ENCODE results near the gene FRMPD4. TPM values are rescaled to one million over a fixed set of nuclear protein-coding genes. Genes with fewer than 3 reads are reported as not detected.

Gene FRMPD4
- total and polyA plus RNA-seq, 2 experiments from 2014 or later: 0.19 to 0.80 TPM

GRCh38 chrX:12339921-12340320 lies 201.6 kb downstream of the FRMPD4 start:
- TF ChIP-seq JUNB (IDR thresholded peaks at IDR 0.05; ENCODE audit: unreplicated experiment): no peak
- TF ChIP-seq REST (IDR thresholded peaks at IDR 0.05; ENCODE audit: unreplicated experiment): no peak
- TF ChIP-seq EZH2 (IDR thresholded peaks at IDR 0.05; ENCODE audit: low read depth, unreplicated experiment): no peak
- TF ChIP-seq ZNF114 (CRISPR knock-in tag; IDR thresholded peaks at IDR 0.05): no peak
- no peak for TF ChIP-seq POLR2AphosphoS5 (IDR thresholded peaks at IDR 0.05; ENCODE audit: low read depth)
- no peak for TF ChIP-seq CTCF (conservative IDR thresholded peaks at IDR 0.05; ENCODE audit: low read depth in 2 of 2)
- TF ChIP-seq EZH2phosphoT487 (IDR thresholded peaks at IDR 0.05; ENCODE audit: unreplicated experiment): no peak
- no peak for TF ChIP-seq NANOG (IDR thresholded peaks at IDR 0.05; ENCODE audit: borderline replicate concordance)
- no peak for TF ChIP-seq ZNF331 (CRISPR knock-in tag; IDR thresholded peaks at IDR 0.05; ENCODE audit: low read depth)
- TF ChIP-seq ZNF462 (CRISPR knock-in tag; IDR thresholded peaks at IDR 0.05): no peak
- TF ChIP-seq STAT1 (IDR thresholded peaks at IDR 0.05; ENCODE audit: unreplicated experiment): no peak
- no peak for TF ChIP-seq CREB1 (CRISPR knock-in tag; IDR thresholded peaks at IDR 0.05; ENCODE audit: low read depth)
- TF ChIP-seq ETS1 (IDR thresholded peaks at IDR 0.05): no peak
- Histone ChIP-seq H4K20me1 (replicated peaks; ENCODE audit: insufficient read depth) (no peaks in the 10 kb centered on the region), H3K4me2 (no peak overlapping the region), H3K79me2 (replicated peaks; ENCODE audit: insufficient read depth) (no peaks in the 10 kb centered on the region), H2AFZ (no peak overlapping the region), H3K4me1 (ENCODE audit: insufficient read depth) (no peaks in the 10 kb centered on the region), H3K4me3 (no peak overlapping the region), H3K36me3 (ENCODE audit: insufficient read depth) (no peaks in the 10 kb centered on the region), H3F3A (replicated peaks; ENCODE audit: low read depth) (no peaks in the 10 kb centered on the region), H3K9me2 (ENCODE audit: insufficient read depth) (no peaks in the 10 kb centered on the region), H3K27ac (ENCODE audit: low read depth) (no peak overlapping the region), H3K27me3 (ENCODE audit: insufficient read depth) (no peaks in the 10 kb centered on the region)
- Mint-ChIP-seq H3K4me1 (peaks cover 5% of the 10 kb centered on the region), H3K9me3 (no peaks in the 10 kb centered on the region), H3K27ac (no peak overlapping the region), H3K4me3 (no peak overlapping the region), H3K27me3 (ENCODE audit: insufficient read depth, low read depth, poor library complexity) (no peaks in the 10 kb centered on the region), H3K36me3 (ENCODE audit: low read depth) (no peaks in the 10 kb centered on the region)
- DNase-seq (ENCODE audit: low spot score) (no peak), ATAC-seq (no peak)

Data from GM23338 (cell line).